Fibroblast of gingiva (primary cell): Measurements from ENCODE around the gene GINS2.

ENCODE experiments used
- DNase-seq: peaks from one replicate; pipeline ENCODE4 v3.0.0-alpha.2; 2011; ENCODE audit warnings: low read depth

GINS2 gene

GRCh38 chr16:85688586-85689284, at the start of gene GINS2:
GINS2 (minus strand) TSS chr16:85688954; CDS start chr16:85688898, 56 bp downstream.
- peak; percentile 90 for DNase-seq

GRCh38 chr16:85736921-85737320, 48.2 kb upstream of the GINS2 start:
- DNase-seq: no peak

- no peak for DNase-seq
Measured at GRCh38 chr16:85735946-85736345, 47.2 kb upstream of the GINS2 start.

- no peak for DNase-seq
Measured at GRCh38 chr16:85735225-85735635, 46.5 kb upstream of the GINS2 start.

- no peak for DNase-seq
Measured at GRCh38 chr16:85734311-85735017, 45.7 kb upstream of the GINS2 start.

GRCh38 chr16:85733839-85734170, 45.1 kb upstream of the GINS2 start:
- no peak for DNase-seq

GRCh38 chr16:85733155-85733838, 44.5 kb upstream of the GINS2 start:
- peak; percentile 48 for DNase-seq

GRCh38 chr16:85731179-85731578, 42.4 kb upstream of the GINS2 start:
- no peak for DNase-seq

GRCh38 chr16:85730186-85730465, 41.4 kb upstream of the GINS2 start:
- no peak for DNase-seq

- no peak for DNase-seq
Measured at GRCh38 chr16:85729452-85730185, 40.9 kb upstream of the GINS2 start.

- DNase-seq: no peak
Measured at GRCh38 chr16:85728879-85729278, 40.1 kb upstream of the GINS2 start.

GRCh38 chr16:85724936-85725335, 36.2 kb upstream of the GINS2 start:
- DNase-seq: no peak

- no peak for DNase-seq
Measured at GRCh38 chr16:85724126-85724879, 35.5 kb upstream of the GINS2 start.

- no peak for DNase-seq
Measured at GRCh38 chr16:85722128-85722893, 33.6 kb upstream of the GINS2 start.

GRCh38 chr16:85720302-85720637, 31.5 kb upstream of the GINS2 start:
- DNase-seq: no peak

- DNase-seq: no peak
Measured at GRCh38 chr16:85719605-85720301, 31.0 kb upstream of the GINS2 start.

- DNase-seq: no peak
Measured at GRCh38 chr16:85718682-85719081, 29.9 kb upstream of the GINS2 start.

- no peak for DNase-seq
Measured at GRCh38 chr16:85718153-85718477, 29.4 kb upstream of the GINS2 start.

- DNase-seq: peak; percentile 41
Measured at GRCh38 chr16:85717393-85718152, 28.8 kb upstream of the GINS2 start.

- DNase-seq: no peak
Measured at GRCh38 chr16:85716680-85717038, 27.9 kb upstream of the GINS2 start.
